ENCODE data around the gene BLVRB. TPM values are rescaled to one million over a fixed set of nuclear protein-coding genes. Genes with fewer than 3 reads are reported as not detected.
A peak's percentile ranks its signal among the peaks of the same experiment; 100 is the strongest.

The BLVRB gene
- total and polyA plus RNA-seq, 9 of the 15 experiments (the other 6 are each of a cell fraction or from before 2014, with no cell fraction given), result 81.1 to 749 (median 331) TPM

- TF ChIP-seq MYNN (IDR thresholded peaks at IDR 0.05) (peak; percentile 1; the same call in 1 of the 2 replicates), MYNN (CRISPR knock-in tag; IDR thresholded peaks at IDR 0.05) (no peak)
These were observed 19.2 kb downstream of the BLVRB start (continued) for GRCh38 chr19:40446263-40446784.

GRCh38 chr19:40445780-40446262, 19.7 kb downstream of the BLVRB start:
- Histone ChIP-seq H3K79me2 (ENCODE audit: control insufficient read depth, insufficient read depth, low read length) (peaks cover 32% of the 10 kb centered on the region), H3K27ac (ENCODE audit: extremely low read depth, low read depth, low read length) (peak overlapping the region; percentile 95), H3K36me3 (ENCODE audit: control insufficient read depth, insufficient read depth, low read length) (peaks cover 47% of the 10 kb centered on the region), H3K27me3 (ENCODE audit: control insufficient read depth in 2 of 2, insufficient read depth in 2 of 2, low read length in 2 of 2) (no peaks in the 10 kb centered on the region), H3K4me3 (no peak overlapping the region), H4K20me1 (replicated peaks; ENCODE audit: control insufficient read depth, insufficient read depth, low read length) (peaks cover 21% of the 10 kb centered on the region), H3K9ac (ENCODE audit: insufficient read depth in 1 of 2, low read depth in 2 of 2, low read length in 2 of 2) (peak overlapping the region; percentile 70 to 77; a peak in 3 of 4 replicates), H2AFZ (ENCODE audit: low read depth, low read length) (peak overlapping the region; percentile 3; the same call in 1 of the 2 replicates), H3K4me1 (replicated peaks in 1 of 2; ENCODE audit: control insufficient read depth in 2 of 2, insufficient read depth in 2 of 2, low read length in 2 of 2) (peaks cover 24 to 29% of the 10 kb centered on the region in 2 experiments), H3K9me3 (replicated peaks; ENCODE audit: control insufficient read depth, insufficient read depth, low read depth, low read length) (no peaks in the 10 kb centered on the region), H3K4me2 (ENCODE audit: insufficient read depth, low read length) (peak overlapping the region; percentile 70), H3K9me1 (ENCODE audit: control insufficient read depth, insufficient read depth, low read length) (no peaks in the 10 kb centered on the region)
- WGBS (ENCODE audit: insufficient coverage, low coverage, missing lambda C conversion rate), result 22% methylated on average over 9 of the region's 9 CpGs
- in situ Hi-C loops (cut with MboI), result no loop called here
- FAIRE-seq, result peak; percentile 93
- ChIA-PET CTCF (ENCODE audit: low intra/inter-chr PET ratio) (no interaction called here), POLR2A (interaction anchor here (1.0 to 3.1 kb wide), 7 partner anchors 10 to 157 kb away, joined by 3 to 27 read pairs (median 5); partner anchors contain the start of gene BLVRB)
- no TSS peak for BruUV-seq (replicated peaks)
- peak; percentile 57 to 91 (median 68) for DNase-seq (ENCODE audit: extremely low read depth in 1 of 4, low spot score in 3 of 4)
- intact Hi-C loops (cut with micrococcal nuclease), result no loop called here
- ATAC-seq, result peak; percentile 54
- TF ChIP-seq NCOA4 (IDR thresholded peaks at IDR 0.05; ENCODE audit: partially characterized antibody) (no peak), CHD1 (IDR thresholded peaks at IDR 0.05; ENCODE audit: low read length) (no peak), RBM15 (IDR thresholded peaks at IDR 0.05; ENCODE audit: insufficient read depth, low read length) (no peak), VEZF1 (CRISPR knock-in tag; IDR thresholded peaks at IDR 0.05) (peak; percentile 68), ZNF79 (CRISPR knock-in tag; IDR thresholded peaks at IDR 0.05; ENCODE audit: low read depth) (no peak), MAFK (IDR thresholded peaks at IDR 0.05; ENCODE audit: low read length) (no peak), ZNF12 (CRISPR knock-in tag; IDR thresholded peaks at IDR 0.05) (peak; percentile 91), ZNF589 (CRISPR knock-in tag; IDR thresholded peaks at IDR 0.05; ENCODE audit: low read depth) (0 out of 2 replicates have a peak, but pooled peaks have one; percentile 12), CC2D1A (IDR thresholded peaks at IDR 0.05) (no peak), TARDBP (IDR thresholded peaks at IDR 0.05) (no peak), RAD21 (CRISPR knock-in tag; conservative IDR thresholded peaks at IDR 0.05 in 1 of 2, IDR thresholded peaks at IDR 0.05 in 1 of 2) (0 out of 4 replicates have a peak, but pooled peaks of 1 of the 2 experiments have one; percentile 13), PHF8 (IDR thresholded peaks at IDR 0.05; ENCODE audit: borderline replicate concordance, low read length) (peak; percentile 18; the same call in 1 of the 2 replicates), NR2C1 (IDR thresholded peaks at IDR 0.05) (no peak), NR2C1 (tag; IDR thresholded peaks at IDR 0.05) (no peak), TCFL5 (CRISPR knock-in tag; conservative IDR thresholded peaks at IDR 0.05) (no peak), POLR2AphosphoS5 (IDR thresholded peaks at IDR 0.05; ENCODE audit: control insufficient read depth, insufficient read depth, low read depth, low read length) (0 out of 2 replicates have a peak, but pooled peaks have one; percentile 34), ETV5 (CRISPR knock-in tag; IDR thresholded peaks at IDR 0.05; ENCODE audit: low read depth) (no peak), BRD4 (IDR thresholded peaks at IDR 0.05) (no peak), SLC30A9 (CRISPR knock-in tag; IDR thresholded peaks at IDR 0.05) (no peak), ZBTB17 (CRISPR knock-in tag; IDR thresholded peaks at IDR 0.05) (no peak)

Data from K562 (cell line).